HepG2 (cell line): ENCODE data around the gene AAGAB. TPM values are rescaled to one million over a fixed set of nuclear protein-coding genes. Genes with fewer than 3 reads are reported as not detected.
A peak's percentile ranks its signal among the peaks of the same experiment; 100 is the strongest.

ENCODE experiments used
- ATAC-seq: fragments of 200-7000 bp; cut with Tn5 transposase; 3 replicates; pipeline ENCODE4 v1.9.1; 2020; ENCODE audit warnings: mild to moderate bottlenecking, moderate library complexity
- BruUV-seq: library from RNA; stranded (reverse); fragments of 400-500 nt; replicated peaks from 2 replicates; lab custom pipeline; 2021; lab: Mats Ljungman, UMichigan
- CTCF ChIA-PET: fragments of 300-600 bp; formaldehyde crosslinking; extraction: SDS; loops from one replicate; lab custom pipeline; 2021; ENCODE audit warnings: low total read pairs, inconsistent platforms, low intra/inter-chr PET ratio; lab: Yijun Ruan, JAX
- POLR2A ChIA-PET: fragments of 350-600 bp; sonication (Branson Sonifier 250); formaldehyde crosslinking; loops from one replicate; lab custom pipeline; 2020; ENCODE audit warnings: antibody characterized with exemption, inconsistent platforms; lab: Yijun Ruan, JAX
- DNase-seq: peaks from one replicate; pipeline ENCODE4 v3.0.0-alpha.2; 2015; ENCODE audit warnings: low spot score
- FAIRE-seq: peaks from 3 replicates; lab custom pipeline; 2011; peaks lifted over from hg19 to GRCh38; lab: Jason Lieb, UNC
- H2AFZ ChIP-seq: one replicate; pipeline ENCODE4 v1.6.1; 2011; ENCODE audit warnings: low read length, inconsistent platforms
- H3K27ac ChIP-seq: fragments of 300-600 bp; 3 replicates; pipeline ENCODE4 v1.8.0; 2011; ENCODE audit warnings: mixed run types, mild to moderate bottlenecking, mixed read lengths, low read length, inconsistent platforms; ENCODE audit not compliant: insufficient read depth; ENCODE audit errors: extremely low read length
- H3K27me3 ChIP-seq, 2 experiments: fragments of 200-600 bp in 1 of 2; 2 replicates in 1 of 2; 3 replicates in 1 of 2; pipeline versions ENCODE4 v1.6.0 to v1.8.0; 2011; ENCODE audit warnings: low read length in 2 of 2, mild to moderate bottlenecking in 2 of 2, moderate library complexity in 2 of 2, inconsistent platforms in 1 of 2; ENCODE audit not compliant: insufficient read depth in 2 of 2, control insufficient read depth in 1 of 2
- H3K36me3 ChIP-seq, 2 experiments: fragments of 200-600 bp in 1 of 2; replicated peaks in 1 of 2; 2 replicates in 1 of 2; 3 replicates in 1 of 2; pipeline versions ENCODE4 v1.5.1 to v1.8.0; 2011; ENCODE audit warnings: low read length in 2 of 2, inconsistent platforms in 1 of 2; ENCODE audit not compliant: insufficient read depth in 2 of 2, control insufficient read depth in 1 of 2
- H3K4me1 ChIP-seq: 2 replicates; pipeline ENCODE4 v1.5.1; 2012; ENCODE audit warnings: low read length, inconsistent platforms; ENCODE audit not compliant: insufficient read depth
- H3K4me2 ChIP-seq: 2 replicates; pipeline ENCODE4 v1.6.0; 2011; ENCODE audit warnings: low read depth, low read length, inconsistent platforms
- H3K4me3 ChIP-seq, 3 experiments: fragments of 200-600 bp in 1 of 3; sonication (generic), shearing (Covaris generic) in 1 of 3; replicated peaks in 1 of 3; 2 replicates each; pipeline ENCODE4 v1.5.1; 2011 to 2016; ENCODE audit warnings: low read length in 3 of 3, inconsistent platforms in 2 of 3, low read depth in 2 of 3, mild to moderate bottlenecking in 2 of 3, control low read depth in 1 of 3, mixed read lengths in 1 of 3; ENCODE audit not compliant: insufficient read depth in 1 of 3
- H3K79me2 ChIP-seq: one replicate; pipeline ENCODE4 v1.6.1; 2011; ENCODE audit warnings: low read length, inconsistent platforms; ENCODE audit not compliant: insufficient read depth
- H3K9ac ChIP-seq: 2 replicates; pipeline ENCODE4 v1.6.0; 2011; ENCODE audit warnings: mild to moderate bottlenecking, low read depth, low read length, inconsistent platforms; ENCODE audit not compliant: insufficient read depth
- H3K9me3 ChIP-seq: 2 replicates; pipeline ENCODE4 v1.5.1; 2012; ENCODE audit warnings: mild to moderate bottlenecking, low read length
- H4K20me1 ChIP-seq: 2 replicates; pipeline ENCODE4 v1.6.0; 2011; ENCODE audit warnings: inconsistent platforms, mild to moderate bottlenecking, low read length, moderate library complexity; ENCODE audit not compliant: insufficient read depth
- CREB3 ChIP-seq: sonication (generic); formaldehyde crosslinking; IDR thresholded peaks from 2 replicates; pipeline ENCODE4 v1.5.0; 2020; ENCODE audit warnings: missing genetic modification reagents
- HOXA9 ChIP-seq: sonication (generic); formaldehyde crosslinking; IDR thresholded peaks from 2 replicates; pipeline ENCODE4 v1.8.1; 2022; ENCODE audit warnings: missing genetic modification reagents, mild to moderate bottlenecking, moderate library complexity, borderline replicate concordance
- KDM1A ChIP-seq: IDR thresholded peaks from 2 replicates; pipeline ENCODE4 v1.6.1; 2016; ENCODE audit warnings: missing compliant biosample characterization
- MAFG ChIP-seq: sonication (generic); formaldehyde crosslinking; IDR thresholded peaks from 2 replicates; pipeline ENCODE4 v1.5.1; 2020; ENCODE audit warnings: mild to moderate bottlenecking, missing genetic modification reagents
- POLR2G ChIP-seq: fragments of 200-400 bp; formaldehyde crosslinking; IDR thresholded peaks from 2 replicates; pipeline ENCODE4 v1.6.1; 2018; ENCODE audit warnings: mild to moderate bottlenecking, low read depth, low read length, moderate library complexity
- RARG ChIP-seq: sonication (generic); formaldehyde crosslinking; IDR thresholded peaks from 2 replicates; pipeline ENCODE4 v1.4.0; 2020; ENCODE audit warnings: low read depth, mild to moderate bottlenecking, missing genetic modification reagents
- REST ChIP-seq, 2 experiments: IDR thresholded peaks; 2 replicates each; pipeline ENCODE4 v1.6.1; 2011 to 2012; ENCODE audit warnings: low read length in 2 of 2, borderline replicate concordance in 1 of 2, low read depth in 1 of 2, mild to moderate bottlenecking in 1 of 2, moderate library complexity in 1 of 2
- WIZ ChIP-seq: sonication (generic); formaldehyde crosslinking; IDR thresholded peaks from 2 replicates; pipeline ENCODE4 v1.5.1; 2020; ENCODE audit warnings: mild to moderate bottlenecking, missing genetic modification reagents
- ZBTB38 ChIP-seq: sonication (generic); formaldehyde crosslinking; IDR thresholded peaks from 2 replicates; pipeline ENCODE4 v1.5.1; 2020; ENCODE audit warnings: mild to moderate bottlenecking, missing genetic modification reagents
- ZGPAT ChIP-seq: IDR thresholded peaks from 2 replicates; pipeline ENCODE4 v1.6.1; 2016; ENCODE audit warnings: mild to moderate bottlenecking
- ZNF20 ChIP-seq: sonication (generic); formaldehyde crosslinking; IDR thresholded peaks from 2 replicates; pipeline ENCODE4 v1.4.0; 2020; ENCODE audit warnings: mild to moderate bottlenecking, moderate library complexity, missing genetic modification reagents
- ZNF446 ChIP-seq: sonication (generic); formaldehyde crosslinking; IDR thresholded peaks from 2 replicates; pipeline ENCODE4 v1.5.0; 2020; ENCODE audit warnings: mild to moderate bottlenecking, missing genetic modification reagents
- ZNF563 ChIP-seq: sonication (generic); formaldehyde crosslinking; IDR thresholded peaks from 2 replicates; pipeline ENCODE4 v1.8.0; 2022; ENCODE audit warnings: mild to moderate bottlenecking, moderate library complexity, missing genetic modification reagents
- ZNF639 ChIP-seq: conservative IDR thresholded peaks from 2 replicates; pipeline ENCODE4 v1.6.1; 2018; ENCODE audit warnings: missing genetic modification reagents
- WGBS: methylation state at CpG from one replicate; pipeline ENCODE4 v1.1.6; 2017; ENCODE audit warnings: low lambda C conversion rate; 5-methylcytosine and 5-hydroxymethylcytosine counted together
- in situ Hi-C: cut with HindIII; loops from 2 replicates; pipeline ENCODE4 v1.10.0; 2017; ENCODE audit warnings: low pct_unique_long_range_greater_than_20kb; ENCODE audit not compliant: extremely low pct_ligation_motif_present
- intact Hi-C: fragments of 100-400 bp; cut with micrococcal nuclease; formaldehyde crosslinking; loops from one replicate; pipeline ENCODE4 v1.10.0; 2022; ENCODE audit not compliant: unreplicated experiment
- polyA plus RNA-seq, 8 experiments: library from polyadenylated mRNA; depleted of rRNA in 3 of 8; stranded (reverse) in 7 of 8; unstranded in 1 of 8; fragments of >200 nt; fragmentation: Illumina TruSeq in 4 of 8; extraction: Trizol in 4 of 8; gene quantifications; 2 replicates each; pipeline versions ENCODE4 v1.2.1 to v1.2.3, GENCODE V29; 2011 to 2016; ENCODE audit warnings: low read depth in 4 of 8, missing spikeins in 1 of 8, mixed read lengths in 1 of 8; ENCODE audit not compliant: insufficient read depth in 1 of 8
- total RNA-seq, 5 experiments: library from RNA; depleted of rRNA; stranded (reverse); fragments of >200 nt; fragmentation: Illumina TruSeq; extraction: Trizol; gene quantifications; 2 replicates each; pipeline ENCODE4 v1.2.3, GENCODE V29; 2016; ENCODE audit warnings: low read depth in 1 of 5

Gene AAGAB
- total and polyA plus RNA-seq, 2 of the 13 experiments (the other 11 are each of a cell fraction or from before 2014, with no cell fraction given) = 8.0 to 34.9 TPM

GRCh38 chr15:67202991-67203390, 51.5 kb downstream of the AAGAB start (continued):
- TF ChIP-seq REST (IDR thresholded peaks at IDR 0.05; ENCODE audit: borderline replicate concordance in 1 of 2, low read depth in 1 of 2, low read length in 2 of 2) (no peak), KDM1A (no peak), ZNF446 (CRISPR knock-in tag) (no peak), RARG (no peak), ZNF639 (CRISPR knock-in tag) (no peak), ZNF563 (no peak), MAFG (no peak), HOXA9 (CRISPR knock-in tag) (no peak)
- TF ChIP-seq, all 625 proteins: peak for 0

GRCh38 chr15:67202091-67202490, 52.4 kb downstream of the AAGAB start:
- H4K20me1 ChIP-seq = no peaks in the 10 kb centered on the region
- H3K27me3 ChIP-seq = no peaks in the 10 kb centered on the region
- no peaks in the 10 kb centered on the region for H3K36me3 ChIP-seq
- no peak overlapping the region for H3K27ac ChIP-seq
- no peaks in the 10 kb centered on the region for H3K79me2 ChIP-seq
- FAIRE-seq (no peak), DNase-seq (no peak), ATAC-seq (no peak)
- intact Hi-C loops (no loop called here), in situ Hi-C loops (no loop called here)
- H3K9ac ChIP-seq = no peak overlapping the region
- WGBS = 94% methylated on average over 2 of the region's 2 CpGs
- H2AFZ ChIP-seq = no peak overlapping the region
- CTCF ChIA-PET = no interaction called here
- peaks cover 15% of the 10 kb centered on the region for H3K4me1 ChIP-seq
- no peak overlapping the region for H3K4me3 ChIP-seq
- H3K4me2 ChIP-seq = no peak overlapping the region
- POLR2A ChIA-PET = no interaction called here
- H3K9me3 ChIP-seq = no peaks in the 10 kb centered on the region
- BruUV-seq = TSS peak; percentile 58
- TF ChIP-seq WIZ (CRISPR knock-in tag) (no peak), CREB3 (CRISPR knock-in tag) (no peak), ZBTB38 (CRISPR knock-in tag) (no peak), ZNF20 (no peak), ZGPAT (no peak), POLR2G (no peak)
